ENCODE data around the gene SLC36A4.

GRCh38 chr11:93122535-93123235, 75.1 kb downstream of the SLC36A4 start:
- TF ChIP-seq POLR2A (IDR thresholded peaks at IDR 0.05; ENCODE audit: low read depth, low read length) (no peak), SMC3 (IDR thresholded peaks at IDR 0.05; ENCODE audit: low read depth, low read length) (no peak), BHLHE40 (IDR thresholded peaks at IDR 0.05; ENCODE audit: low read depth, low read length) (no peak), RFX5 (IDR thresholded peaks at IDR 0.05; ENCODE audit: low read depth, low read length) (no peak), RAD21 (IDR thresholded peaks at IDR 0.05; ENCODE audit: low read length) (no peak), USF2 (IDR thresholded peaks at IDR 0.05; ENCODE audit: low read depth, low read length) (no peak), CHD1 (IDR thresholded peaks at IDR 0.05; ENCODE audit: low read depth, low read length) (no peak), CEBPB (IDR thresholded peaks at IDR 0.05; ENCODE audit: low read depth, low read length) (no peak), MAFK (IDR thresholded peaks at IDR 0.05; ENCODE audit: low read depth, low read length) (no peak), RCOR1 (IDR thresholded peaks at IDR 0.05; ENCODE audit: insufficient replicate concordance, low read length) (no peak), FOS (IDR thresholded peaks at IDR 0.05; ENCODE audit: low read depth, low read length) (no peak)
- TF ChIP-seq, protein P1, sequence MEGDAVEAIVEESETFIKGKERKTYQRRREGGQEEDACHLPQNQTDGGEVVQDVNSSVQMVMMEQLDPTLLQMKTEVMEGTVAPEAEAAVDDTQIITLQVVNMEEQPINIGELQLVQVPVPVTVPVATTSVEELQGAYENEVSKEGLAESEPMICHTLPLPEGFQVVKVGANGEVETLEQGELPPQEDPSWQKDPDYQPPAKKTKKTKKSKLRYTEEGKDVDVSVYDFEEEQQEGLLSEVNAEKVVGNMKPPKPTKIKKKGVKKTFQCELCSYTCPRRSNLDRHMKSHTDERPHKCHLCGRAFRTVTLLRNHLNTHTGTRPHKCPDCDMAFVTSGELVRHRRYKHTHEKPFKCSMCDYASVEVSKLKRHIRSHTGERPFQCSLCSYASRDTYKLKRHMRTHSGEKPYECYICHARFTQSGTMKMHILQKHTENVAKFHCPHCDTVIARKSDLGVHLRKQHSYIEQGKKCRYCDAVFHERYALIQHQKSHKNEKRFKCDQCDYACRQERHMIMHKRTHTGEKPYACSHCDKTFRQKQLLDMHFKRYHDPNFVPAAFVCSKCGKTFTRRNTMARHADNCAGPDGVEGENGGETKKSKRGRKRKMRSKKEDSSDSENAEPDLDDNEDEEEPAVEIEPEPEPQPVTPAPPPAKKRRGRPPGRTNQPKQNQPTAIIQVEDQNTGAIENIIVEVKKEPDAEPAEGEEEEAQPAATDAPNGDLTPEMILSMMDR (conservative IDR thresholded peaks at IDR 0.05; ENCODE audit: low read depth, low read length), result no peak
- TF ChIP-seq, protein P2, sequence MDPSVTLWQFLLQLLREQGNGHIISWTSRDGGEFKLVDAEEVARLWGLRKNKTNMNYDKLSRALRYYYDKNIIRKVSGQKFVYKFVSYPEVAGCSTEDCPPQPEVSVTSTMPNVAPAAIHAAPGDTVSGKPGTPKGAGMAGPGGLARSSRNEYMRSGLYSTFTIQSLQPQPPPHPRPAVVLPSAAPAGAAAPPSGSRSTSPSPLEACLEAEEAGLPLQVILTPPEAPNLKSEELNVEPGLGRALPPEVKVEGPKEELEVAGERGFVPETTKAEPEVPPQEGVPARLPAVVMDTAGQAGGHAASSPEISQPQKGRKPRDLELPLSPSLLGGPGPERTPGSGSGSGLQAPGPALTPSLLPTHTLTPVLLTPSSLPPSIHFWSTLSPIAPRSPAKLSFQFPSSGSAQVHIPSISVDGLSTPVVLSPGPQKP (IDR thresholded peaks at IDR 0.05; ENCODE audit: borderline replicate concordance, low read depth, low read length), result no peak

Data from IMR-90 (cell line).